CD4-positive, alpha-beta T cell treated with Interleukin-6 for 4 hours (primary cell): ENCODE results near the gene ABCA2.

Source experiments
- DNase-seq: peaks from one replicate; pipeline ENCODE4 v3.0.0-alpha.2; 2020; ENCODE audit warnings: mixed read lengths

Gene ABCA2

GRCh38 chr9:137028263-137029057, 423 bp upstream of the ABCA2 start:
- peak; percentile 81 for DNase-seq

GRCh38 chr9:137026828-137027227, 1.2 kb downstream of the ABCA2 start:
- DNase-seq = no peak

- DNase-seq = no peak
These were observed 1.7 kb downstream of the ABCA2 start for GRCh38 chr9:137026384-137026783.

- no peak for DNase-seq
These were observed 2.5 kb downstream of the ABCA2 start for GRCh38 chr9:137025517-137025966.

- no peak for DNase-seq
These were observed 4.5 kb downstream of the ABCA2 start for GRCh38 chr9:137023583-137023991.

GRCh38 chr9:137023157-137023556, 4.9 kb downstream of the ABCA2 start:
- DNase-seq = no peak

GRCh38 chr9:137022662-137023008, 5.4 kb downstream of the ABCA2 start:
- DNase-seq = no peak

- DNase-seq = peak; percentile 72
These were observed 5.9 kb downstream of the ABCA2 start for GRCh38 chr9:137021979-137022661.

- no peak for DNase-seq
These were observed 6.5 kb downstream of the ABCA2 start for GRCh38 chr9:137021568-137021978.

- no peak for DNase-seq
These were observed 7.1 kb downstream of the ABCA2 start for GRCh38 chr9:137020771-137021567.

- no peak for DNase-seq
These were observed 8.0 kb downstream of the ABCA2 start for GRCh38 chr9:137019891-137020683.

- no peak for DNase-seq
These were observed 9.1 kb downstream of the ABCA2 start for GRCh38 chr9:137018761-137019559.

GRCh38 chr9:137017791-137018497, 10.1 kb downstream of the ABCA2 start:
- no peak for DNase-seq

- no peak for DNase-seq
These were observed 11.0 kb downstream of the ABCA2 start for GRCh38 chr9:137017071-137017470.

GRCh38 chr9:137016436-137016835, 11.6 kb downstream of the ABCA2 start:
- no peak for DNase-seq

GRCh38 chr9:137015976-137016375, 12.1 kb downstream of the ABCA2 start:
- no peak for DNase-seq

GRCh38 chr9:137015540-137015930, 12.5 kb downstream of the ABCA2 start:
- no peak for DNase-seq

GRCh38 chr9:137014776-137015539, 13.1 kb downstream of the ABCA2 start:
- no peak for DNase-seq

- no peak for DNase-seq
These were observed 13.9 kb downstream of the ABCA2 start for GRCh38 chr9:137014166-137014565.

- no peak for DNase-seq
These were observed 14.5 kb downstream of the ABCA2 start for GRCh38 chr9:137013571-137013940.
